ENCODE measurements around the gene SEMA6A.

SEMA6A gene

GRCh38 chr5:116437922-116438578 lies 136.6 kb downstream of the SEMA6A start:
- no peak for DNase-seq (ENCODE audit: low read depth in 2 of 2)

DNA sequence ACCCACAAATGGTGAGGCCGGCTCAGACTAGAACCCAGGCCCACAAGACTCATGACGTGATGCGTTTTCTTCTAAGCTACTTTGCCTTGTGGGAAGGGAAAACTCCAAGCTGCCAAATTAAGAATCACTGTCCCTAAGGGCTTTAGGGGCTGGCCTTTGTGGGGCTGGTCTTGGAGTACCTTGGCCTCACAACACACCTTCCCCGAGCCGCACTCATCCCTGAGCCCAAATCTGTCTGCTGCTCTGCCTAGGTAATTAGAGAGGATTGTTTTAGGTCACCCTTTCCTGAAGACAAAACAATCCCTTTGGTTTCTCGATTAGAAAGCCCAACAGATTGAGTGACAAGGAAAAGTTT lies 137.3 kb downstream of the SEMA6A start:
- DNase-seq (ENCODE audit: low read depth in 2 of 2) = no peak

DNA sequence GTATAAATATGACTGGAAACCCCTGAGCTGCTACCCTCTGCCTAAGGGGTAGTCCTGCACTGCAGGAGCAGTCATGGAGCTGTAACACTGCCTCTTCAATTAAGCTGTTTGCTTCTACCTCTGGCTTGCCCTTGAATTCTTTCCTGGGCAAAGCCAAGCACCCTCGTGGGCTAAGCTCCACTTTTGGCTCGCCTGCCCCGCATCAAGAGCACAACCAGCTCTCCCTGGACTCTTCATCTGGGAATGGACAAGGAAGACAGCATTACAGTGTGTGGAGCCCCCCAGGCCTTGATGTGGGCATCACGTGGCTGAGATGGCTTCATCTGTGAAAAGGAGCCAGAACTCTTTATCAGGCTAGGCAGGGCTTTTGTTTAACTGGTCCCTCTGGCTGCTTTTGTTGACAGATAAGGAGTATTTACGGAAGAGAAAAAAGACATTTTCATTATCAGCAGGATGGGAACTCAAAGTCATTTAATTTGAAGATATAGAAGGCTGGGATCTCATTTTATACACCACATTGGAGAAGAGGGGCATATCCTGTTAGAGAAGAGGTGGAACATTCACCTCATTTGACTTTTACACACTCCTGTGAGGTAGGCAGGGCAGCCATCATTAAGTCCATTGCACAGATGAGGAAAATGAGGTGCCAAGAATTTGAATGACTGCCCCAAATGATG lies 137.8 kb downstream of the SEMA6A start:
- no peak for DNase-seq (ENCODE audit: low read depth in 2 of 2)

- DNase-seq (ENCODE audit: low read depth in 2 of 2) = no peak
Observed at GRCh38 chr5:116428966-116429365, 145.7 kb downstream of the SEMA6A start.

DNA sequence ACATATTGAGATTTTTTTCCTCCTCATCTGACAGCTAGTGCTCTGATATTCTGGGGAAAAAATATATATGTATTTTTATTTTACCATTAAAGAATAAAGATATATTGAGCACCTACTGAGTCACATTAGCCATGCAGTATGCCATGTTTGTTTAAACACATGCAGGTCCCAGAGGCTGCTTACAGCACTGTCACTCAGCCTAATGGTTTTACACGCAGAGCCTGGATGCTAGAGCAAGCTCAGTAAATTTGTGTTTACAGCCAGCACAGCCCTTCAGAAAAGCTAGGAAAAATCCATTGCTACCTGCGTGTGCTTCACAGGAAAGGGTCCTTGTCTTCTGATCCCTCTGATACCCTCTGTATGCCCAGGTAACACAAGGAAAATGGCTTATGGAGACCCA lies 146.2 kb downstream of the SEMA6A start:
- no peak for DNase-seq (ENCODE audit: low read depth in 2 of 2)

GRCh38 chr5:116424951-116425350 lies 149.7 kb downstream of the SEMA6A start:
- DNase-seq (ENCODE audit: low read depth in 2 of 2) = no peak

DNA sequence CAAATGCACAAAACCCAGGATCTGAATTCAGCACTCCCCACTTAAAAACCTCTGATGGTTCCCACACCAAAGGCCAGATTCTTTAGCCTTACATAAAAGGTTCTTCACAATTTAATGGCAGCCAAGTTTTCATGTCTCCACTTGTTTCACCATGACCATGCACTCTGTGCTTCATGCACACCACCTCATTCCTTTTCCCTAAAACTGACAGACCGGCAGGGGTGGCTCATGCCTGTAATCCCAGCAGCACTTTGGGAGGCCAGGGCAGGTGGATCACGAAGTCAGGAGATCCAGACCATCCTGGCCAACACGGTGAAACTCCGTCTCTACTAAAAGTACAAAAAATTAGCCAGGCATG lies 150.4 kb downstream of the SEMA6A start:
- no peak for DNase-seq (ENCODE audit: low read depth in 2 of 2)

DNA sequence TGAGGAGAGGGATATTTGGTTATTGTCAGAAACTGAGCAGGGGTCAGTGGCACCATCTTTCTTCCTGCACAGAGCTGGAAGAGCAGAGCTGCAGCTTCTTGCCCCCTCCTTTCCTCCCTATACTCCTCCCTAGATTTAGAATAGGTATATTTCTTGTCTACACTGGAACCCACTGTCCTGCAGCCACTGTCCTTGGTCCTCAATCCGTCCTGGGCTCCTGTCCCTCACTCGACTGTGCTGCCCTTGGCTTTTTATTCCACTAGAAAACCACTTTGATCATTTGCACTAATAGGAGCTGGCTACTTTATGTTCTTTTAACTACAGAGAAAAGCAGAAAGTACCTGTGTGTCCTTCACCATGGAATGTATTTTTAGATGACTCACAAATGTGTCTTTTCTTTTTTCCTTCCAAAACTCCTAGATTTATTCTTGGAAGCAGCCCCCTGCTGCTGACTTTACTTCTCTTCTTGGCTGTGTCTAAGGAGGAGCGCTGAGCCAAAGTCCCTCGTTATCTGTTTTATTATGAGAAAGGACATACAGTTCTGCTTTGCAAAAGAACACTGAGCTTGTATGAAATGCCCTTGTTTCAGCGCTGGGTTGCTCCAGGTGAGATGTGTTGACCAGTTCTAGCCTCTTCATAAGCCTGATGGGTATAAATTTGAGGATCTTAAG lies 150.9 kb downstream of the SEMA6A start:
- no peak for DNase-seq (ENCODE audit: low read depth in 2 of 2)

GRCh38 chr5:116423141-116423540 lies 151.5 kb downstream of the SEMA6A start:
- no peak for DNase-seq (ENCODE audit: low read depth in 2 of 2)

- no peak for DNase-seq (ENCODE audit: low read depth in 2 of 2)
Observed at GRCh38 chr5:116421080-116421629, 153.5 kb downstream of the SEMA6A start.

GRCh38 chr5:116420540-116420939 lies 154.1 kb downstream of the SEMA6A start:
- DNase-seq (ENCODE audit: low read depth in 2 of 2) = no peak

DNA sequence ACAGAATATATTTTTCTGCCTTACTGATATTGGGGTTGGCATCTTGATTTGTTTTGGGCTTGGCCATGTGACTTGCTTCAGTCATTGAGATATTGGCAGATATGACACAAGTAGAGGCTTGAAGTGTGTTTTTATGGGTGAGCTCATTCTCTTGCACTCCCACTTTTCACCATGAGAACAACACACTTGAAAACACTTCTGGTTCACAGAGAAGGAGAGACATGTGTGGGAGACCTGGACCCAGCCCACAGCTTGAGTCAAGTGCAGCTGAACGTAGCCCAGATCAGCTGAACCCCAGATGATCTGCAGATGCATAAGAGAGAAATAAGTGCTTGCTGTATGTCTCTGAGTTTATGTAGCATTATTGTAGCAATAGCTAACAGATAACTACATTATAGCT lies 155.4 kb downstream of the SEMA6A start:
- DNase-seq (ENCODE audit: low read depth in 2 of 2) = no peak

DNA sequence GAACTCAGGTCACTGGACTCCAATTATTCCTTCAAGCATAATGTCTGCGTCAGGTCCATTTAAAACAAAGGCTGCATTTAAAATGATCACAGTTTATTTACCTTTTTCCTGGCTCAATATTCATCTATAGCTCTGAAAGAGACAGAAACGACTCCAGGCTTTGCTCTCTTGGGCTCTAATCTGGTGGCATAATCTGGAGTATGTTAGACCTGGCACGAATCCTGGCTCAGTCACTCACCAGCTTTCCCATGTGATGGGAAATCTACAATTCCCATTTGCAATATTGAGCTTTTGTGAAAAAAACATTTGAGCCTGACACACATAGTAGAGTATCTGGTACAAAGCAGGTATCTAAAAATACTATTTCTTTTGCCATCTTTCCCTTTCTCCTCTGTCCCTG lies 155.8 kb downstream of the SEMA6A start:
- no peak for DNase-seq (ENCODE audit: low read depth in 2 of 2)

- no peak for DNase-seq (ENCODE audit: low read depth in 2 of 2)
Observed at GRCh38 chr5:116418016-116418415, 156.6 kb downstream of the SEMA6A start.

DNA sequence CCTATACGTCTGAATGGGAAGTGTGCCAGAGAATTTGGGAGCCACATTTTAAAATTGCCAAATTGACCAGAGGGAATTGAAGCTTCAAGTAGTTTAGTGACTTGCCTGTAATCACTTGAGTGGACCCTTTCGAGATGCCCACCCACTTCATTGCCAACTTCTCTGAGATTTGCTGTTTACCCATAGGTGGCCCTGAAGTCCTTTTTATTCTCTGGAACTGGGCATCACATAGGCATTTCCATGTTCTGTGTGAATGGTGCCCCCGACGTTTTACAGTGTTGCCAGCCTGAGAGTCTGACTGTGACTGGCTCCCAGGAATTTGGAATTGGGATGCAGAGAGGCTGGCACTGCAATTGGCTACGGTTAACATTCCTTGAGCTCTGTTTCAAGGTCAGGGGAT lies 158.6 kb downstream of the SEMA6A start:
- DNase-seq (ENCODE audit: low read depth in 2 of 2) = no peak

- DNase-seq (ENCODE audit: low read depth in 2 of 2) = no peak
Observed at GRCh38 chr5:116415182-116415581, 159.4 kb downstream of the SEMA6A start.

DNA sequence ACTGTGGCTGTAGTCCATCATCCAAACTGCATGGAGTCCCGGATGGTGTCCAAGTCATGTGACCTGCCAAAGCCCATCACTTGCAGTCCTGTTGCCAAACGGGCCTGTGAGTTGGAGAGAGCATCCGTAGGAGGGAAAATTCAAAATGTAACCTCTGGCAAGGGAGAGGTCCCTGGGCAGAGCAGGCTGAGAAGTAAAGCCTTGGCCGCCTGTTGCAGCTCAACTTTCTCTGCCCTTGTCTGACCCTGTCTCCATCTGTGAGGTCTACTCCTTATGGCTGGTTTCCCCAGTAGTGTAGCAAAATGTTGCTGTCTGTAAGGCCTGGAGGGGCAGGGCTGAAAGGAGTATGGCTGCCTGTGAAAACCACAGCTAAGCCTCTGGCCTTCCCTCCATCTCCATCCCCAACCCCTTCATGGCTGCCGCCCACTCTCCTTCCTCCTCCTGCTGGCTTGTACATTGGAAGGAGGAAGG lies 163.5 kb downstream of the SEMA6A start:
- no peak for DNase-seq (ENCODE audit: low read depth in 2 of 2)

DNA sequence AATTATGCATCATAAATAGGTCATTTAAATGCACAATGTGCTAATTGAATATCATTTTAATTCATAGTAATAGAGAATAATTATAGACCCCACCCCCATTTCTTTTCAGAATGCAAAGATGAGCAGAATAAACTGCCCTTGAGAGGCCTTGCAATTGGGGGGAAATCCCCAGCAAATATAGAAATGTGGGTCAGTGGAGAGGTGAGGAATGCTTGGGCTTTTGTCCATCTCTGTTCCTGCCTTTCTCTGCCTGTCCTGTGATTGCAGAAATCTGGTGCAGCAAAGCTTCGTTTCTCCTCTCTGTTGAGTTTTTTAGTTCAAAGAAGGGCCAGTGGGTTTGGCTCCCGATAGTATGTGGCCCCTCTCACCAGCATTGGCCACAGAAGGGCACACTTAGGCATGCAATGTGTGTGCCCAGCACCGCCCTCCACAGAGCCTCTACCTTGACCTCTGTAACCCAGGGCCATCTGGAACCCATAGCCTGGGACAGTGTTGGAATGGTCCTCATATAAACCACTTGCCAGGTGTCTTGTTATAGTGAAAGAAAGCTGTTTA lies 164.2 kb downstream of the SEMA6A start:
- no peak for DNase-seq (ENCODE audit: low read depth in 2 of 2)

DNA sequence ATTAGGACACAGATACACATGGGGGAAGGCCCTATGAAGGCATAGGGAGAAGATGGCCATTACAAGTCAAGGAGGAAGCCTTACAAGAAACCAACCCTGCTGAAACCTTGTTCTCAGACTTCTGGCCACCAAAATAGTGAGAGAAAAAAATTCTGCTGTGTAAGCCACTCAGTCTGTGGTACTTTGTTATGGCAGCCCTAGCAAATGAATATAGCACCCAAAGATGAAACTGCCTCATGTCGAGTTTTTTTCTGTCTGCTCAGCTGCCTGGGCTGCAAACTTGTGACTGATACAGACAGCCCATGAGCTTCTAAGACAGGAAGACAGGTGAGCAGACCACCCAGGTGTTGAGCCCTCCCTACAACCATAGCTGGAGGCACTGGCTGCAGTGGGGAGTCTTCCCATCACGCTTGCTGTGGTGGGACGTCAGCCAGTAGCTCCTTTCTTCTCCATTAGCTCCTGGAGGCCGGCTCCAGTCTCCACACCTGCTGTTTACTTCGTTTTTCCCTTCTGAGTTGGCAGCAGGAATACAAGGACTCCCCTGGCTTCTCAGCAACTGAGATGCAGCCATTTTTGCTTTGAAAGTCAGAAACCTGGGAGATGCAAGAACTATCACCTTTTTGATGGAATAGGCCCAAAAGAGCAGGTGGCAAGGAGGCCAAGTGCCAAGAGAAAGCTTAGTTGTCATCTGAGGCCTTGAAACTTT lies 164.9 kb downstream of the SEMA6A start:
- no peak for DNase-seq (ENCODE audit: low read depth in 2 of 2)

DNA sequence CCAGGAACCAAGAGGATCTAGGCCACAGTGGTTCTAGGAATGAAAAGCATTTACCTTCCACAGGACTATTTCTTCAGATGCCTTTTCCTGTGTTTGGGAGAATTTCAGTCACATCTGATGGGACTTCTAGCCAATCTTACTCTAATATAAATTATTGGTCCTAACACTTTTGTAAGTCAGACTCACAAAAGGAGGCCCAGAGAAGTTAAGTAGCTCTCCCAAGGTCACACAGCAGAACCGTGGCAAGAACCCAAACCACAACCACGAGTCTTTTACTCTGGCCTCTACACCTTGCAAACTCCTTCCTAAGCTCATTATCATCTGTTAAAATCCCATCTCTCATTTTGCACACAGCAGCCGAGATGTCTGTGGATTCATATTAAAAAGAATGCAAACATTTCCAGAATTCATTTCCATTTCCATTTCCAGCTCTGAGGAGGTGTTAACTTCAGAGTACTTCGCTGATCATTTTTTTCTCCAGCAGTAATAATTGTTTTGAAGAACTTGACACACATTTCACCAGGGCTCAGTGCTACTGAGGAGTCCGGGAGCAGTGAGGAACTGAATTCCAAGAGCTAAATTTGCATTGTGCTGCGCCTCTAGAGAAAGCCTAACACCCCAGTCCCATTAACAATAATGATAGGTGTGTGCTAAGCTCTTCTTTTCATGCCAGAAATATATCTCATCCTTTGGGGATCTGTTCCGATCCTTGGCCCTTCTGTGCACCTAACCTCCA lies 168.1 kb downstream of the SEMA6A start:
- DNase-seq (ENCODE audit: low read depth in 2 of 2) = no peak

- no peak for DNase-seq (ENCODE audit: low read depth in 2 of 2)
Observed at GRCh38 chr5:116404792-116405191, 169.8 kb downstream of the SEMA6A start.

Data from stimulated activated CD4-positive, alpha-beta T cell treated with anti-CD3 and anti-CD28 coated beads, Interleukin-1b, Interleukin-23, amount 100 ng/mL, for 1 hour (primary cell).